Measurements from ENCODE around the gene HOXA7. TPM values are rescaled to one million over a fixed set of nuclear protein-coding genes. Genes with fewer than 3 reads are reported as not detected.

Gene HOXA7
- total RNA-seq, 2 experiments from 2014 or later = not detected

GRCh38 chr7:27140126-27140857, 16.2 kb downstream of the HOXA7 start:
- ATAC-seq (no peak), DNase-seq (no peak)
- Mint-ChIP-seq H3K27me3 (peaks cover 29% of the 10 kb centered on the region), H3K36me3 (ENCODE audit: low read depth) (no peaks in the 10 kb centered on the region), H3K4me3 (no peak overlapping the region), H3K27ac (no peak overlapping the region), H3K9me3 (no peaks in the 10 kb centered on the region), H3K4me1 (ENCODE audit: low read depth) (peaks cover 5% of the 10 kb centered on the region)
- POLR2A ChIA-PET = no interaction called here
- CTCF ChIA-PET = interaction anchor here (1.7 kb wide), 1 partner anchor 10 kb away, joined by 6 read pairs; no protein-coding TSS in a partner anchor
- intact Hi-C loops (cut with micrococcal nuclease) = no loop called here
- no peak for TF ChIP-seq CTCF (IDR thresholded peaks at IDR 0.05)

- H3K4me3 Mint-ChIP-seq = no peak overlapping the region
- TF ChIP-seq CTCF (IDR thresholded peaks at IDR 0.05) = no peak
- intact Hi-C loops (cut with micrococcal nuclease) = no loop called here
- no peaks in the 10 kb centered on the region for H3K9me3 Mint-ChIP-seq
- ChIA-PET CTCF (no interaction called here), POLR2A (no interaction called here)
- no peak for ATAC-seq
- H3K27me3 Mint-ChIP-seq = peaks cover 26% of the 10 kb centered on the region
- H3K36me3 Mint-ChIP-seq (ENCODE audit: low read depth) = no peaks in the 10 kb centered on the region
- DNase-seq = no peak
- no peak overlapping the region for H3K27ac Mint-ChIP-seq
- H3K4me1 Mint-ChIP-seq (ENCODE audit: low read depth) = peaks cover 11% of the 10 kb centered on the region
These were observed 16.9 kb downstream of the HOXA7 start for GRCh38 chr7:27139334-27140125.

- H3K27me3 Mint-ChIP-seq = peaks cover 27% of the 10 kb centered on the region
- no peak for TF ChIP-seq CTCF (IDR thresholded peaks at IDR 0.05)
- CTCF ChIA-PET = no interaction called here
These were observed 17.5 kb downstream of the HOXA7 start for GRCh38 chr7:27138985-27139333.

GRCh38 chr7:27138472-27138871, 18.0 kb downstream of the HOXA7 start:
- no peaks in the 10 kb centered on the region for H3K9me3 Mint-ChIP-seq
- H3K4me1 Mint-ChIP-seq (ENCODE audit: low read depth) = peaks cover 19% of the 10 kb centered on the region
- H3K36me3 Mint-ChIP-seq (ENCODE audit: low read depth) = no peaks in the 10 kb centered on the region
- CTCF ChIA-PET = no interaction called here
- ATAC-seq (no peak), DNase-seq (no peak)
- no peak overlapping the region for H3K27ac Mint-ChIP-seq
- intact Hi-C loops (cut with micrococcal nuclease) = no loop called here
- no peak overlapping the region for H3K4me3 Mint-ChIP-seq
- no peak for TF ChIP-seq CTCF (IDR thresholded peaks at IDR 0.05)
- H3K27me3 Mint-ChIP-seq = peaks cover 27% of the 10 kb centered on the region
- POLR2A ChIA-PET = no interaction called here

More at GRCh38 chr7:27138985-27139333, 17.5 kb downstream of the HOXA7 start:
- intact Hi-C loops (cut with micrococcal nuclease) = no loop called here
- Mint-ChIP-seq H3K9me3 (no peaks in the 10 kb centered on the region), H3K4me1 (ENCODE audit: low read depth) (peaks cover 17% of the 10 kb centered on the region), H3K36me3 (ENCODE audit: low read depth) (no peaks in the 10 kb centered on the region), H3K27ac (no peak overlapping the region), H3K4me3 (no peak overlapping the region)
- DNase-seq (no peak), ATAC-seq (no peak)
- POLR2A ChIA-PET = no interaction called here

- DNase-seq (no peak), ATAC-seq (no peak)
- H3K4me3 Mint-ChIP-seq = no peak overlapping the region
- H3K27ac Mint-ChIP-seq = no peak overlapping the region
- intact Hi-C loops (cut with micrococcal nuclease) = no loop called here
- ChIA-PET CTCF (no interaction called here), POLR2A (no interaction called here)
- H3K9me3 Mint-ChIP-seq = no peaks in the 10 kb centered on the region
- no peak for TF ChIP-seq CTCF (IDR thresholded peaks at IDR 0.05)
- peaks cover 32% of the 10 kb centered on the region for H3K27me3 Mint-ChIP-seq
- H3K4me1 Mint-ChIP-seq (ENCODE audit: low read depth) = peaks cover 19% of the 10 kb centered on the region
- H3K36me3 Mint-ChIP-seq (ENCODE audit: low read depth) = no peaks in the 10 kb centered on the region
These were observed 18.7 kb downstream of the HOXA7 start for GRCh38 chr7:27137640-27138315.

Data from activated CD8-positive, alpha-beta T cell treated with anti-CD3 and anti-CD28 coated beads for 36 hours (primary cell).